GM12892 (cell line): ENCODE results near the gene ADRB1.

ENCODE experiments used
- POLR2A ChIP-seq: IDR thresholded peaks from 2 replicates; pipeline ENCODE4 v1.6.1; 2011; ENCODE audit warnings: low read depth, low read length, control low read depth
- POLR2AphosphoS5 ChIP-seq: IDR thresholded peaks from 2 replicates; pipeline ENCODE4 v1.6.1; 2011; ENCODE audit warnings: low read depth, low read length, control low read depth

DNA sequence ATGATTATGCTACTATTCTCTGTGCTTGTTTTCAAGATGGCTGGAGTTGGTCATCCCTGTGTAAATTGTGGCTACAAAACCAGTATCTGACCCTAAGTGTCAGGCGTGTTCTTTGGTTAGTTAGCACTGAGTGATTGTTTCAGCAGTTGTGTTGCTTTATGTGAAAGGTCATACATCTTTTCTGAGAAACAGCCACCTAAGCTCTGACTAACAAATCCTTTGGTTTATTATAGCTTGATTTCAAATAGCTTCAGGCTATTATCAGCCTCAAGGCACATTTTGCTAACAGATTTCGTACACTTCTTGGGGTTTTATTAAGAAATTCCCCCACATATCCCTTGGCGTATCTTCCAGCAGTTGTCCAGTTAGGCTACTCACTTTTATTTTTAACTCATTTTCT, 4.8 kb upstream of the ADRB1 start:
- no peak for TF ChIP-seq POLR2A
- no peak for TF ChIP-seq POLR2AphosphoS5
